SK-N-SH (cell line): ENCODE measurements around the gene MYH15. TPM values are rescaled to one million over a fixed set of nuclear protein-coding genes. Genes with fewer than 3 reads are reported as not detected.

Source experiments
- CTCF ChIA-PET: fragments of 300-600, 350-600 bp; formaldehyde crosslinking; extraction: SDS; loops from one replicate; lab custom pipeline; 2021; lab: Yijun Ruan, JAX
- POLR2A ChIA-PET: fragments of 350-600 bp; sonication (Branson Sonifier 250); formaldehyde crosslinking; extraction: SDS; loops from one replicate; lab custom pipeline; 2020; ENCODE audit warnings: antibody characterized with exemption, inconsistent platforms; lab: Yijun Ruan, JAX
- DNase-seq: peaks from one replicate; pipeline ENCODE4 v3.0.0; 2012
- H2AFZ ChIP-seq: fragments of 200-600 bp; sonication (generic); 2 replicates; pipeline ENCODE4 v1.8.1; 2016; ENCODE audit warnings: antibody characterized with exemption, mild to moderate bottlenecking, low read depth
- H3F3A ChIP-seq: fragments of 200-600 bp; sonication (generic); replicated peaks from 2 replicates; pipeline ENCODE3; 2016; ENCODE audit warnings: antibody characterized with exemption, mild to moderate bottlenecking; ENCODE audit not compliant: insufficient read depth
- H3K27ac ChIP-seq, 2 experiments: fragments of 200-500 bp in 1 of 2; fragments of 200-600 bp in 1 of 2; sonication (Bioruptor generic) in 1 of 2; sonication (generic), shearing (Covaris generic) in 1 of 2; 2 replicates each; pipeline versions ENCODE4 v1.5.1 to v1.6.1; 2014 to 2016; ENCODE audit warnings: low read depth in 2 of 2, inconsistent platforms in 1 of 2, low read length in 1 of 2, mild to moderate bottlenecking in 1 of 2, mixed read lengths in 1 of 2
- H3K27me3 ChIP-seq: fragments of 200-600 bp; sonication (generic), shearing (Covaris generic); 2 replicates; pipeline ENCODE4 v1.6.1; 2016; ENCODE audit warnings: mixed run types; ENCODE audit not compliant: insufficient read depth
- H3K36me3 ChIP-seq, 2 experiments: fragments of 200-500 bp in 1 of 2; fragments of 200-600 bp in 1 of 2; sonication (Bioruptor generic) in 1 of 2; sonication (generic) in 1 of 2; replicated peaks in 1 of 2; 2 replicates each; pipeline versions ENCODE3 to v1.5.1; 2014 to 2016; ENCODE audit warnings: low read length in 1 of 2, mild to moderate bottlenecking in 1 of 2; ENCODE audit not compliant: insufficient read depth in 2 of 2, control insufficient read depth in 1 of 2
- H3K4me1 ChIP-seq, 2 experiments: fragments of 200-500 bp in 1 of 2; fragments of 200-600 bp in 1 of 2; sonication (Bioruptor generic) in 1 of 2; sonication (generic), shearing (Covaris generic) in 1 of 2; 2 replicates each; pipeline versions ENCODE4 v1.5.1 to v1.6.1; 2014 to 2016; ENCODE audit warnings: low read depth in 1 of 2, low read length in 1 of 2, mixed run types in 1 of 2; ENCODE audit not compliant: insufficient read depth in 2 of 2, control insufficient read depth in 1 of 2
- H3K4me2 ChIP-seq: fragments of 200-600 bp; sonication (generic), shearing (Covaris generic); 2 replicates; pipeline ENCODE4 v1.6.1; 2017; ENCODE audit warnings: mixed run types
- H3K4me3 ChIP-seq, 2 experiments: fragments of 200-500 bp in 1 of 2; fragments of 200-600 bp in 1 of 2; sonication (Bioruptor generic) in 1 of 2; sonication (generic), shearing (Covaris generic) in 1 of 2; 2 replicates each; pipeline versions ENCODE4 v1.5.1 to v1.8.1; 2014 to 2016; ENCODE audit warnings: low read depth in 2 of 2, inconsistent platforms in 1 of 2, low read length in 1 of 2, mild to moderate bottlenecking in 1 of 2, mixed read lengths in 1 of 2, moderate library complexity in 1 of 2
- H3K79me2 ChIP-seq: fragments of 200-600 bp; sonication (generic); 2 replicates; pipeline ENCODE4 v1.8.1; 2017; ENCODE audit warnings: mild to moderate bottlenecking; ENCODE audit not compliant: insufficient read depth
- H3K9ac ChIP-seq: fragments of 200-600 bp; sonication (generic); 2 replicates; pipeline ENCODE4 v1.6.1; 2017; ENCODE audit warnings: mixed run types
- H3K9me2 ChIP-seq: fragments of 200-600 bp; sonication (generic); 2 replicates; pipeline ENCODE4 v1.6.1; 2017; ENCODE audit warnings: mixed run types
- H3K9me3 ChIP-seq: fragments of 200-600 bp; sonication (generic); 2 replicates; pipeline ENCODE4 v1.6.1; 2017; ENCODE audit warnings: mixed run types, mild to moderate bottlenecking, moderate library complexity
- H4K20me1 ChIP-seq: fragments of 200-600 bp; sonication (generic); 2 replicates; pipeline ENCODE4 v1.6.1; 2017; ENCODE audit warnings: mild to moderate bottlenecking, mixed run types; ENCODE audit not compliant: insufficient read depth
- CHD2 ChIP-seq: fragments of 150-350 bp; IDR thresholded peaks from 2 replicates; pipeline ENCODE4 v1.6.1; 2018; ENCODE audit warnings: low read length; ENCODE audit not compliant: partially characterized antibody
- CTCF ChIP-seq: fragments of 200-600 bp; sonication (generic); IDR thresholded peaks from 2 replicates; pipeline ENCODE4 v1.6.1; 2017; ENCODE audit warnings: antibody characterized with exemption, mild to moderate bottlenecking, moderate library complexity
- ELF1 ChIP-seq: IDR thresholded peaks from 2 replicates; pipeline ENCODE4 v1.4.0; 2012
- EZH2phosphoT487 ChIP-seq: fragments of 200-600 bp; sonication (generic); IDR thresholded peaks from 2 replicates; pipeline ENCODE4 v1.6.1; 2017; ENCODE audit warnings: low read depth, mixed run types, mild to moderate bottlenecking, antibody characterized with exemption, moderate library complexity, borderline replicate concordance
- FOXJ3 ChIP-seq: sonication (generic); formaldehyde crosslinking; IDR thresholded peaks from 2 replicates; pipeline ENCODE4 v1.5.1; 2020; ENCODE audit warnings: mild to moderate bottlenecking, missing genetic modification reagents
- MAX ChIP-seq: IDR thresholded peaks from 2 replicates; pipeline ENCODE4 v1.4.0; 2012; ENCODE audit warnings: low read depth
- RAD21 ChIP-seq: IDR thresholded peaks from 2 replicates; pipeline ENCODE4 v1.6.1; 2012; ENCODE audit warnings: mild to moderate bottlenecking, low read length
- REST ChIP-seq: IDR thresholded peaks from 2 replicates; pipeline ENCODE4 v1.6.1; 2012; ENCODE audit warnings: mild to moderate bottlenecking, low read depth, low read length, moderate library complexity
- RXRA ChIP-seq: IDR thresholded peaks from 2 replicates; pipeline ENCODE4 v1.4.0; 2012; ENCODE audit warnings: low read depth, mild to moderate bottlenecking, borderline replicate concordance
- SIN3A ChIP-seq: IDR thresholded peaks from 2 replicates; pipeline ENCODE4 v1.6.1; 2012; ENCODE audit warnings: low read depth, mild to moderate bottlenecking, low read length, moderate library complexity, borderline replicate concordance
- SMC3 ChIP-seq: IDR thresholded peaks from 2 replicates; pipeline ENCODE4 v1.6.1; 2012; ENCODE audit warnings: low read depth, low read length, improper control_type of control experiment
- TCF12 ChIP-seq: IDR thresholded peaks from 2 replicates; pipeline ENCODE4 v1.4.0; 2012
- ZBTB33 ChIP-seq: IDR thresholded peaks from 2 replicates; pipeline ENCODE4 v1.4.0; 2012; ENCODE audit warnings: low read depth, borderline replicate concordance
- WGBS: methylation state at CpG from one replicate; pipeline ENCODE4 v1.1.6; 2017; ENCODE audit warnings: low lambda C conversion rate; 5-methylcytosine and 5-hydroxymethylcytosine counted together
- polyA plus RNA-seq, 3 experiments: library from polyadenylated mRNA; depleted of rRNA; stranded (reverse); fragments of >200 nt; gene quantifications; 2 replicates each; pipeline ENCODE4 v1.2.3, GENCODE V29; 2012

The MYH15 gene
- polyA plus RNA-seq, 1 of the 3 experiments (the other 2 are of a cell fraction) = 2.1 TPM

GRCh38 chr3:108357042-108357441, 153.4 kb downstream of the MYH15 start:
- H3K4me1 ChIP-seq = peaks cover 0 to 2% of the 10 kb centered on the region in 2 experiments; a peak in 2 of 4 replicates
- H3F3A ChIP-seq = no peaks in the 10 kb centered on the region
- no peak overlapping the region for H3K9ac ChIP-seq
- H3K27ac ChIP-seq = no peak overlapping the region
- no peaks in the 10 kb centered on the region for H3K36me3 ChIP-seq
- H3K9me3 ChIP-seq = no peaks in the 10 kb centered on the region
- no peak overlapping the region for H3K4me3 ChIP-seq
- no peaks in the 10 kb centered on the region for H3K27me3 ChIP-seq
- H4K20me1 ChIP-seq = no peaks in the 10 kb centered on the region
- DNase-seq = no peak
- H3K79me2 ChIP-seq = no peaks in the 10 kb centered on the region
- ChIA-PET CTCF (no interaction called here), POLR2A (no interaction called here)
- TF ChIP-seq ELF1 (no peak), RAD21 (no peak), MAX (no peak), ZBTB33 (no peak), SIN3A (no peak), EZH2phosphoT487 (no peak), CTCF (no peak)
- 52% methylated on average over 2 of the region's 2 CpGs for WGBS
- H3K4me2 ChIP-seq = no peak overlapping the region
- no peaks in the 10 kb centered on the region for H3K9me2 ChIP-seq
- H2AFZ ChIP-seq = no peak overlapping the region

GRCh38 chr3:108354562-108354961, 155.8 kb downstream of the MYH15 start:
- Histone ChIP-seq H3K79me2 (no peaks in the 10 kb centered on the region), H2AFZ (no peak overlapping the region), H3K4me1 (peaks cover 0 to 2% of the 10 kb centered on the region in 2 experiments; a peak in 2 of 4 replicates), H3K27me3 (no peaks in the 10 kb centered on the region), H3K4me2 (no peak overlapping the region), H3K36me3 (no peaks in the 10 kb centered on the region), H3K9ac (no peak overlapping the region), H3K9me3 (no peaks in the 10 kb centered on the region), H3K4me3 (no peak overlapping the region), H4K20me1 (no peaks in the 10 kb centered on the region), H3K9me2 (no peaks in the 10 kb centered on the region), H3K27ac (no peak overlapping the region), H3F3A (no peaks in the 10 kb centered on the region)
- CTCF ChIA-PET = no interaction called here
- no peak for DNase-seq
- POLR2A ChIA-PET = no interaction called here
- 92% methylated on average over 1 of the region's 1 CpG for WGBS
- TF ChIP-seq MAX (no peak), SMC3 (no peak), FOXJ3 (CRISPR knock-in tag) (no peak), SIN3A (no peak), REST (no peak), RXRA (no peak), EZH2phosphoT487 (no peak), CHD2 (no peak), TCF12 (no peak)
